Activated CD4-positive, CD25-positive, alpha-beta regulatory T cell (primary cell): ENCODE measurements around the gene CITED1.

Source experiments
- DNase-seq, 4 experiments: peaks; one replicate each; lab custom pipeline; 2025; lab: John Stamatoyannopoulos, UW

CITED1 gene

DNA sequence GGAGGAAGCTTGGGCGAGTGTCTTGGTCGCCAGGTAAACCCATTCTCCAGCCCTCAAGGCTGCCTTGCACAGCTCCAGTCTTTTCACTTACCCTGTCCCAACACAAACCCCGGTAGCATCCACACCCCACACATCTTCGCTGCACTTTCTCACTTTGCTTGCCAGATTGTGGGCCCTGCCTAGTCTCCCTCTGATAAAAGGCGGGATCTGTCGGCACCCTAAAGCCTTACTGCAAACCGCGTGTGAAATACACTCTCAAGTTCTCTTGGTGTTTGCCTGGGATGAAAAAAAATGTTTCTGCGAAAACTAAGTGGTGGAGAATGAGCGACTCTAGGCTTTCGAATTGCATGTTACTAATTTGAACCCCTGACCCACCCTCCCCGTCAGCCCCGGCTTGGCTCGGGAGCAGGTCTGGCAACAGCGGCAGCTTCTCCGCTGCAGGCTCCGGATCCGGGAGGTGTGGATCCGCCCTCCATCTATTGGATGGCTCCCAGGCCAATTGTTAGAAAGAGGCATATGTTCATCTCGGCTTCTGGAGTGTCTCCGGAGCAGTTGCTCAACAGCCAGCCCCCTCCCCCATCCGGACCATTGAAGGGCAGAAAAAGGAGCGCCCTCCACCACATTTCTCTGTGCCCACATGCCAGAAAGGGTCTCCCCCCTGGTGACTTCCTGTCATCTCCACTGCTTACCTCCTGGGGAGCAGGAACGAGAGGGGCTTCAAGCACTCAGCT, 3.0 kb upstream of the CITED1 start:
- peak in 1 of 4 experiments; percentile 7 for DNase-seq

DNA sequence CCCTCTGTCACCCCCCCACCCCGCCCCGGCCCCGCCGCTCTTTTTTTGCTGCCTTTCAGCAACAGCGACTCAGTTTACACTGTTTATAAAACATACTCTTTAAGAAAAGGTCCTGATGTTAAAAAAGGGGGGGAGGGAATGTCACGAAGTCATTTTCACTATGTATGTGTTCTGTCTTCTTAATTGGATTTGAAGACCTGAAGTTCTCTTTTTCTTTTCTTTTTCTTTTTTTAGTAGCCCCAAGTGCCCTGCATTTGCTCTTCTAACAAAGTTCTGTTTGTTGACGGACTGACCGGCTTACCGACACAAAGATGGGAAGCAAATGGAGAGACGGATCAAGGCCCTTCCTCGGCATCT, 2.5 kb upstream of the CITED1 start:
- no peak for DNase-seq

DNA sequence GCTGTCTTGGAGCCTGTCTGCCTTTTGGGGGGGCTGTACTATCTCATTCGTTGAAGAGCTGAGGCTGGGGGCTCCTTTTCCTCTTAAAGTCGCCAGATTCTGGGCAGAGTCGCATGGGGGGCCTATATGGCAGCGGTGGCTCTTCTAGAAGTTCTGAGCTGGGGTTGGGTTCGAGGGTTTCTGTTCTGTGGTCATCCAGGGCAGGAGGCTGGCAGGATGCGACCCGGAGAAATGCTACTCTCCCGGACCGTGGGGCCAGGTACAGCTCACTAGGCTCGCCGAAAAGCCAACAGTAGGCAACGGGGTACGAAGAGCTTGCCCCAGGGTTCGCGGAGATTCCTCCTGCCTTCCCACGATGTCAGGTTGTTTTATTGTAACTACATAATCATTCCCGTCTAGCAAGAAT, 1.9 kb upstream of the CITED1 start:
- DNase-seq = no peak

DNA sequence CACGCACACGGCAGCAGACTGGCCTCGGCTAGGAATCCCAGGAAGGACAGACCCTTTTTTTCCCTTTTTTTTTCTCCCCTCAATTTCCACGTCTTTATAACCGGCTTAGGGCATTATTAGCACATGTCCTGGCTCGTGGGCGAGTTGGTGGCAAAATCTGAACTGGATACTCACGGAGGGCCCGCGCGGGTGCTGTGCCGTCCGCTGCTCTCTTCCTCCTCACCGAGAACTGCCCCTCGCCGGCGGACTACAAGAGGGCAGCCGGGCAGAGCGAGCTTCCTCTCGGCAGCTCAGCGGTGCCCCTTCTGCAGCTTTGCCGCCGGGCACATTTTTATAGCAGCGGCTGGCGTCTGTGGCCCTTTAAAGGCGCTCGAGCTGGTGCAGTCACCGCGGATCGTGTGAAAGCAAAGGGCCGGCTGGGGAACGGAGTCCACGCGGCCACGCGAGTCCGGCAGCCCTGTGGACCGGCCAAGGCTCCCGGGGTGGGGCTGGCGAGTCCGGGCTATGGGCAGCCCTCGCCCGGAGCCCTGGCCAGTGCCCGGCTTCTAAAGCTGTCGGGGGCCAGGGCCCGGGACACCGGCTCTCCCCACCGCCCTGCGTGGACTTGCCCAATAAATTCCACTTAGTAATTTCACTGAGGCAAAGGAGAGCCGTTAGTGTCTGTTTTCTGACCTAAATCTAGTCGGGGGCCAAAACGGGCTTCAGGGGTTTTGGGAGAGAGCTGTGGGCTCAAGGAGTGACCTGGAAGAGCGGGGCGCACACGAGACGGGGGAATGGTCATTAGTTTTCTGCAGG, 1.3 kb upstream of the CITED1 start:
- peak in 2 of 4 experiments; percentile 1 for DNase-seq

DNA sequence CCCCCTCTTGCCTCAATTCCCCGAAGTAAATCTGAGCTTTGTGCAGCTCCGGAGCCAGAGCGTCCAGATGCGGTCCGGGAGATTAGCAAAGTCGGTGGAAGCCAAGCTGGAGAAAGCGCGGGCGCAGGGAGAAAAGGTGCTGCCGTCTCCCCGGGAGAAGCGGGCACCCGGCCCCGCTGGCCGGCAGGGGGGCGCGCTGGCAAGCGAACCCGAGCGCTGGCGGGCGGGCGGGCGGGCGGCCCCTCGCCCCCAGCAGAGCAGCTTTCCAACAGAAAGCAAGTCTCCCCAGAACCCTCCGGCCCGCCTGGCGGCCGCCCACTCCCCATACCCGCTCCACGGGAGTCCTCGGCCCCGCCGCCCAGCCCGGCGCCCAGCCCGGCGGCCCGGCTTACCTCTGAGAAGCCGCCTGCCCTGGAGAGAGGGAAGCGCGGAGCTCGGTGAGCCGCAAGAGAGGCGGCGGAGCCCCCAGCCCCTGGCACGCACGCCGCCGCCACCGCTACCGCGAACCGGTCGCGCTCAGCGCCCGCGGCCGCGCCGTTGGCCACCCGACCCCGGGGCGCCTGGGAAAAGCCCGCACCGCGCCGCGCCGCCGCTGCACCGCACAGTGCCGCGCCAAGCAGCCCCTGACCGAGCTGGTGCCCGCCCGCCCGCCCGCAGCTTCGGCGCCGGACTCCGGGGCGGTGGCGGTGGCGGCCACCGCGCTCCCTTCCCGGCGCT, 529 bp upstream of the CITED1 start:
- DNase-seq = no peak

DNA sequence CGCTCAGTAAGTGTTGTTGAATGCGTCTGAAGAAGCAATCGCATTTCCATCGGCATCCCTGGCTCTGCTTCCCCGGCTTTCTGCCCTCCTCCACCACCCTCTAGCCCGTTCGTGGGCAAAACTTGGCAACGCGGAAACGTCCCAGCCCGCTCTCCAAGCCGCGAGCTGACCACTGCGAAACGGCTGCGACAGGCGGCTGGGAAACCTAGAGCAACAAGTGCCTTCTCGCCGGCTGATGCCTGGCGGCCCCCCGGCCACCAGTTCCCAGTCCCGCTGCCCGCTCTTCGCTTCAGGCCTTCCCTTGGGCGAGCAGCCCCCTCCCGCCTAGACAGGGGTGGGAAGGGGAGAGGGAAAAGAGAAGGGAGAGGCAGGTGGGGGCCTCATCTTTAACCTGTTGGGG, 837 bp downstream of the CITED1 start:
- no peak for DNase-seq

DNA sequence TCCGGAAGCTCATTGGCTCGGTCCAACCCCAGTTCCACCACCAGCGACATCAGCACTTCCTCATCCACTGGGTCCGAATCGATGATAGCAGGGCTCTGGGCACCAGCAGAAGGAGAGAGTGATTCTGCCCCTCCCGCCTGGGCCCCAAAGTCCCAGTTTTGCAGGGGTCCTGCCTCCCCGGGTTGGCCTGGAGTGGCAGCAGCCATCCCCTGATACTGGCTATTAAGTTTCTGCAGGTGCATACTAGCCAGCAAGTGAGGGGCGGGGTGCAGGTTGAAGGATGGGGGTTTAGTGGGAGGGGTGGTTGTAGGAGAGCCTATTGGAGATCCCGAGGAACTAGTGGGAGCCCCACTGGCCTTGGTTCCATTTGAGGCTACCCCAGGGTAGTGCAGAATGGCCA, 3.9 kb downstream of the CITED1 start:
- DNase-seq = no peak

DNA sequence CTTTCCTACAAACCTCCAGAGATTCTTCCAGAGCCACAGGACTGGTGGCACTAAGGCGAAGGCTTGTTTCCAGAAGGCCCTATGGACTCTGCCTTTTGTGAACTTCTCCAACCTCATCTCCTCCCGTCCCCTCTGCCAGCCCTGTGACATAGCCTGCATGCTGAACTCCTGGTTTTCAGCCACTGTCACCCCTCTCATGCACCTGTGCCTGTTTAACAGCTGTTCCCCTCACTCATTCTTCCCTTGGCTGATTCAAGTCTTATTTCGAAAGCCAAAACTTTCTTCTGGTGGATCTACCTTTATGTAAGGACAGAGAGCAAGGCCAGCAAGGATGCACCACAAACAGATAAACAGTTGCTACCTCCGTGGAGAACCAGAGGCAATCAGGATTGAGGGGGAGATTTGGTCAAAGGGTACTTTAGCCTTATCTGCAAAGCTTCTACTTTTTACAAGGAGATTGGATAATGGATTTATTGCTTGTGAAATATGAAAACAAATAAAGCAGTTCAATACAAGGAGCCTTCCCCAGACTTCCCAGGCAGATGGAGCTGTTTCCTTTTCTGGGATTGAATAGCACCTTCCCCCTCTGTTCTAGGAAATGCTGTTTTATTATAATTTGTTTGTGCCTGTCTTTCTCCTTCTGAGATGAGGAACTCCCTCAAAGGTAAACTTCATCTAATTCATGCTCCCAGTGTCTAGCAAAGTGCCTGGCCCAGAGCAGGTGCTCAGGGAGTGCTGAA, 5.7 kb downstream of the CITED1 start:
- DNase-seq = no peak

DNA sequence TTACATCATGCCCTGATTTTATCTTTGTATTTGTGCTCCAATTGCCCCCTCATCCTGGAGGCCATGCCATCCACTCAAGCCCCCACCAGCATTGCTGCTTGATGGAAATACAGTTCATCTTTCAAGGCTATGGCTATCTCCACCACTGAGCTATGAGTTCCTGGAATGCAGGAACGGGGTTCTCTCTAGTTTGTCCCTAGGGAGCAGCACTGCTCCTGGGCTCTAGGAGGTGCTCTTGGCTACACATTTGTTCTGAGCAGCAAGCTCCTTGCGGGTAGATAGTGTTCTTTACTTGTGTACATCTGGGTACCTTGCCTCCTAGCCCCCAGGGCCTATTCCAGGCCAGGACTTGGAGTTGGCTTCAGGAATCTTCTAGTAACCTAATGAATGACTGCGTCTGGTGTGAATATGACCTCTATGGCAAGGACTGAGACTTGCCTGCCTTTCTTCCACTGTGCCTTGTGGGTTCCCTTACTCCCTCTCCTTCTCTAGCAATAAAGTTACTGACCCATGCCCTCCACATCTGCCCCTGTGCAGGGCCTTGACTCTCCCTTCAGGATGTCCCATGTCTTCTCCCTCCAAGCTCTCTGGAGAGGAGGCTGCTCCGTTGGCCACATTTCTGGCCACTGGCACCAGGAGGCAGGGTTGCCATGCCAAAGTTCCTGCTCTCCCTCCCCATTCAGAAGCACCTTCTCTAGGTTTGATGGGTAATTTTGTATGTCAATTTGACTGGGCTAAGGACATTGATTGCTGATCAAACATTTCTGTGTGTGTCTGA, 7.6 kb downstream of the CITED1 start:
- no peak for DNase-seq

DNA sequence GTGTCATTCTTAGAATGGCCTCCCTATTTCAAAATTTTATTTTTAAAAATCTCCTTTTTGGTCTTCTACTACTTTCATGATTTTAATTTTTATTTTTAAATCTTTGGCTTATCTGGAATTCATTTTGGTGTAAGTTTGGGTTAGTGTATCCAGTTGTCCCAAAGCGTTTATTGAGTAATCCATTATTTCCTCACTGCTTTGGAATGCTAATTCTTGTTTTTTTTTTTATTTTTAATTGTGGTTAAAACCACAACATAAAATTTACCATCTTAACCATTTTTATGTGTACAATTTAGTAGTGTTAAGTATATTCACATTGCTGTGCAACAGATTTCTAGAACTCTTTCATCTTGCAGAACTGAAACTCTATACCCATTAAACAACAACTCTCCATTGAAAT, 8.7 kb downstream of the CITED1 start:
- no peak for DNase-seq

DNA sequence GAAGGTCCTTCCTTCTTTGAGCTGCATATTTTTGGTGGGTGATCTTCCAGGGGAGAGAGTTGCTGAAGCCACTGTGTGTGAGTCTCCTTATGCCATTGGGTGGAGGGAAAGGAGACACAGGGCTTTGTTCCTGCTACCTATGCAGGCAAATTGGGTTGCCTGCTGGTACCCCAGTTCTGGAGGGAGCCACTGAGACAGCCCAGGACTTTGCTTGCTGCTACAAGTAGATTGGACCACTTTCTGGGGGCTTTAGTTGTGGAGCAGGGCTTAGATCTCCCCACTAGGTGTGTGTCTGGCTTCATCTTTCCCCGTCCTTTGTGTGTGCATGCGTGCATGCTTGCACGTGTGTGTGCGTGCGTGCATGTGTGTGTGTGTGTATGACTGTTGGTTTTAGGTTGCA, 10.0 kb downstream of the CITED1 start:
- DNase-seq = no peak

DNA sequence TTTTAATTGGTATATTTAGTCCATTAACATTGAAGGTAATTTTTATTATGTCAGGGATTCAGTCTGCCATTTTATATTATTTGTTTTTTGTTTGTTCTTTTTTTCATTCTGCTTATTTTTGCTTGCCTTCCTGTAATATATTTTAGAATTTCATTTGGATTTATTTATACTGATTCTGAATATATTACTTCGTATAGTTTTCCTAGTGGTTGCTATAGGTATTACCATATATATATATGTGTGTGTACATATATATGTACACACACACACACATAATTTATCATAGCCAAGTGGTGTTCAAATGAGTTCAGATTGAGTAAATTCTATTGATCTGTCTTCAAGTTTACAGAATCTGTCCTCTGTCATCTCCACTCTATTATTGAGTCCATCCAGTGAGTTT, 11.2 kb downstream of the CITED1 start:
- DNase-seq = no peak

DNA sequence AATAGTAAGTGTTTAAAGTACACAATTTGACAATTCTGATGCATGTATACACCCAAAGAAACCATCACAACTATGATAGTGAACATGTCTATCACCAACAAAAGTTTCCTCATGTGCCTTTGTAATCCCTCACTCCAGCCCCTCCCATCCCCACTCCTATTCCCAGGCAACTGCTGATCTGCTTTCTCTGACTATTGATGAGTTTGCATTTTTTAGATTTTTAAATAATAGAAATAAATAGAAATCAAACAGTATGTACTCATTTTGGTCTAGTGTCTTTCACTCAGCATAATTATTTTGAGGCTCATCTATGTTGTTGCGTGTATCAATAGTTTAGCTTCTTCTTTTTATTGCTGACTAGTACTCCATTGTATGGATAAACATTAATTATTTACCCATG, 23.4 kb downstream of the CITED1 start:
- DNase-seq = no peak

DNA sequence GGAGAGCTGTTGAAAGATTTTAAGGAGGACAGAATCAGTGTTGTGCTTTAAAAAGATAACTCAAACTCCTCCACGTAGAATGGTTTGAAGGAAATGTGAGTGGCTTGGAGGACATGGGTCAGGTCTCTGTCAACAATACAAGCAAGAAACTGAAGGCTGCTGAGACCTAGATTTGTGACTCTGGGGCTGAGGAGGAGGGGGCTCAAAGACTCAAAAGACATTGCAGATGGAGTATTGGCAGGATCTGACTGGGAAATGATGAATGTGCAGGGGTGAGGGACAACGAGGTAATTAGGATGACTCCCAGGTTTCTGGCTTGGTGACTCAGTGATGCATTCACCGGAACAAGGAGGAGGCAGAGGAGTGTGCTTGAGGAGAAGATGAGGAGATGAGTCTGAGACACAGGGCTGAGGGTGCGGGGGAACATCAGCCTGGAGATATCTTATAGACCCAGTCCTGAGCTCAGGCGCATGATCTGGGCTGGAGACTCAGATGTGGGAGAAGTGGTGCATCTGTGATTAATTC, 25.3 kb downstream of the CITED1 start:
- no peak for DNase-seq

DNA sequence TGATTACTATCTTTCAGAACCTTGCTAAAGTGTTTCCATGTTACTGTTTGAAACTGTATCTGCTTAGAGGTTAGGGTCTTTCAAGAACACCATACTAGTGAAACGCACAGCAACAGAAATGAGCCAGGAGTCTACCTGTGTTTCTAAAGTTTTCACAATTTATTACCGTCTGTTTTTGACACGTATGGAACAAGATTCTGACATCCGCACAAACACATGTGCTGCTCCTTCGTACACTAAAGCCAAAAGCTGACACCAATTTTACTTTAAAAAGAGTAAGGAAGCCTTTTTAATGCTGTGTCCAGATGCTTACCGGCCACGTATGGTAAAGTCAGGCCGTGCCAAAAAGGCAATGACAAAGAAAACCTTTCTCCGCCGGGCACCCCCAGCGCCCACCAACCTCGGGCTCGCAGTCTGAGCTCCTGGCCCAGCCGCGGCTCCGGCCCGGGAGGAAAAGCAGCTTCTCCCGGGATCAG, 29.2 kb downstream of the CITED1 start:
- no peak for DNase-seq

DNA sequence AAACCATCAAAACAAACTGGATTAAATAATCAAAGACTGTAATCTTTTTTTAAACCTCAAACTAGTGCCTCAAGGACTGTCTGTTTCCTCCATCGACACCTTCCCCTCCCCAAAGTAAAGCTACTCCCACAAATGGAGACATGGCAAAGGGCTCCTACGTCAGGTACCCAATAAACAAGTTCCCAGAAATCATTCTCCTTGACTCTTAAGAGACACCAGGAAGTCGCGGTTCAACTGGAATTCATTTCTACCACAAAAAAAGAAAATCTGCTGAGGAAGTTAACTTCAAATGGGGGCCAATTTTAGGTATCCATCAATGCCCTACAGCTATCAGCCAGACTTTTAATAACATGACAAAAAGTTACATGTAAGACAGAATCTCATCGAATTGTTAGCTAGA, 31.2 kb downstream of the CITED1 start:
- no peak for DNase-seq

DNA sequence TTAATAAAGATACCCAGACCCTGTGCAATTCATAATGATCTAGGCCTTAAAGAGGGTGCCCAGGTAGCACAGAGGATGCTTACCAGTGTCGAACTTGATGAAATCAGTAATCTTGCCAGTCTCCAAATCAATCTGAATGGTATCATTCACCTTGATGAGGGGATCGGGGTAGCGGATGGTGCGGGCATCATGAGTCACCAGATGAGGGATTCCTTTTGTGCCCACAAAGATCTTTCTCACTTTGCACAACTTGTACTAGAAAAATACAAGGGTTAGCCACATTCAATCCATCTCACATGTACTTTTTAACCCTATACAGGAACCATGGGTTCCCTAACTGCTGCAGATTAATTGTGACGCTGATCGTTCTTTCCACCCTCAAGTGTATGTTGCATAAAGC, 32.0 kb downstream of the CITED1 start:
- no peak for DNase-seq

DNA sequence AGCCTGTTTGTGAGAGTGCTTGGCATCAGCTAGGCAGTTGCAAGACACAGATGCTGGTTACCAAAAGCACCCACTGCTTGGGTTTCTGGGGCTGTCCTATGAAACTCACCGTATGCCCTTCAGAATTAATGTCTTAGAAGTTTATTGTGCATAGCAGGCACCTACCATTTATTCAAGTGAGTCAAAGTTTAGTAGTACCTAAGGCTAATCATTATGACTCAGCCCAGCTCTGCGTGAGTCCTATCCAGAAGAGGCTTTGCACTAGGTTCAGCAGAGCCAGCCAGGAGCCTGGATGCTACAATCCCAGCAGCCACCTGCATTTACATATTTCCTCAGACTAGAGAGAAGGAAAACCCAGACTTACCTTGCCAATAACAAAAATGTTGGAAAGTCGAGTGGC, 32.8 kb downstream of the CITED1 start:
- DNase-seq = no peak

DNA sequence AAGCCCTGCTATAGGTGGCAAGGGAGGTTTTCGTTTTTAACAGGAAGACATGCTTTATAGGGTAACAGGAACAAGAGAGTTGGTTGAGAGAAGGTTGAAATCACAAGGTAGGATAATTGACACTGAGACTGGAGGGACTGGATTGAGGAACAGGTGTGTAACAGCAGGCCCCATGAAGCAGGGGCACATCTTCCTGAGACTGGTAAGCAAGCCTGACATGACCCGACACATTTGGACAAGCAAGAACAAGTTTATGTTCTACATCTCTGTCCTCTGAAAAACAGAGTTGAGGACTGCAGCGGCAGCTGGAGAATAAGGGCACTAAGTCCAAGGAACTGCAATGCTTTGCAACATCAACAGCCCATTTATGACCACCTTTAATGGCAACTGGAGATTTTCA, 33.9 kb downstream of the CITED1 start:
- no peak for DNase-seq

DNA sequence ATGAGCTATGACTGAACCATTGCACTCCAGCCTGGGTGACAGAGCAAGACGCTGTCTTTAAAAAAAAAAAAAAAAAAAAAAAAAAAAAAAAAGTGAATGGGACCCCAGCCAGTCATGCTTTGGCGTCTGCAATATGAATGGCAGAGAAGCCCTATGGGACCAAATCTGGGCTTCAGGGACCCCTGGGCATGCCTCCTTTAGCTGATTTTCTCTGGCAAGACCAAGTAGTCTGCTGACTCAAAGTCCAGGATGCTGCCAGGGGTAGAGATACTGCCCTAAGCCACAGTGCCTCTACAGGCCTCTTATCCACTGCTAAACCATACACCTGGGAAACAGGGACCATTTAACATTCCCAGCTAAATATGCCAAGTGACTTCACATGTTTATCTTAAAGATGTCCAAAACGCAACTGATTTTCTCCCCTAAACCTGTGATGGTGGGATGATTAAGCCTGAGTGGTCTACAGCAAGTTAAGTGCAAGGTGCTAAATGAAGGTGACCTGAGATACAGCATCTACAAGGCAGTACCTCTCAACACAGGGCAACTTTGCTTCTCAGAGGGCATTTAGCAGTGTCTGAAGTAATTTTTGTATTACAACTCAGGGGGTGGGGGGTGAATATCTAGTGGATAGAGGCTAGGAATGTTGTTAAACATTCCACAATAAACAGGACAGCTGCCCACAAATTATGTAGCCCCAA, 34.5 kb downstream of the CITED1 start:
- DNase-seq = no peak
